HT1080 (cell line): ENCODE data around the gene GALNT1. TPM values are rescaled to one million over a fixed set of nuclear protein-coding genes. Genes with fewer than 3 reads are reported as not detected.
A peak's percentile ranks its signal among the peaks of the same experiment; 100 is the strongest.

Source experiments
- DNase-seq: peaks from one replicate; pipeline ENCODE4 v3.0.0-alpha.2; 2015; ENCODE audit warnings: low read depth
- total RNA-seq: library from RNA; depleted of rRNA; stranded (reverse); fragments of >200 nt; shearing (Covaris generic); gene quantifications from 2 replicates; pipeline ENCODE4 v1.2.3, GENCODE V29; 2014; rRNA removed

Gene GALNT1
- total RNA-seq, 1 experiment from 2014 or later, result 59.5 TPM

GRCh38 chr18:35750929-35751328 lies 169.4 kb downstream of the GALNT1 start:
- no peak for DNase-seq

DNA sequence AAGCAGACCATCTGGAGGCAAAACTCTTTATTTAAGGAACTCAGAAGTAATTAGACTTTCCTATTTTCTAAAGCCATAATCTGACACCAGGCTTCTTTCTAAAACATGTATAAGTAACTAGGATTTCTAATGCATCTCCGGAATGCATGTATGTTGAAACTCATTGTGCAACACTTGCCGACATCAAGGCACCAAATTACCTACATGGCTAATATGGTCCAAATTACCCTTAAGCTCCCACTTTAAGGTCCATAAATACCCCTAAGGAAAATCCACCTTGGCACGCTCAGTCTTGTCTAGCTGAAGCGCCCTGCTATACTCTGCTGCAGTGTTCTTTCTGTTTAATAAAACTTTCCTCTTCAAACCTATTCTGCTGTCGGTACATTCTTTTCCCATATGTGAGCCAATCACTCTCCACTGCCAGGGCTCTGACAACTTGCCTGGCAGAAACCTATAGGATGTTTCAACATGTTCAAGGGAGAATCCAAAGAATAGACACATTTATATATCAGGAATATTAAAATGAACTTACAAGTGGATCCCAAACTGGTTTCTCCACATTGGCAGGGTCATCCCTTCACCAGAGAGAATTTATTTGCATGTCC lies 171.9 kb downstream of the GALNT1 start:
- no peak for DNase-seq

- DNase-seq, result no peak
Measured at GRCh38 chr18:35754464-35754863, 172.9 kb downstream of the GALNT1 start.

GRCh38 chr18:35755369-35755768 lies 173.8 kb downstream of the GALNT1 start:
- no peak for DNase-seq

GRCh38 chr18:35756506-35757117 lies 175.1 kb downstream of the GALNT1 start:
- peak; percentile 46 for DNase-seq

Other genes with a start within 250 kb of the GALNT1 start
- 20.7 and 21.1 TPM in 2 replicates for gene ZNF24, start 237.3 kb upstream of the GALNT1 start, total RNA-seq
- gene ZNF396, start 204.4 kb upstream of the GALNT1 start, total RNA-seq, result not detected in 2 replicates
- 15.7 and 20.5 TPM in 2 replicates for gene INO80C, start 83.8 kb upstream of the GALNT1 start, total RNA-seq